Non-pigmented ciliary epithelial cell (primary cell): Measurements from ENCODE around the gene HSD17B14.

ENCODE experiments used
- DNase-seq: peaks from one replicate; pipeline ENCODE4 v3.0.0-alpha.2; 2010; ENCODE audit warnings: low read depth

HSD17B14 gene

DNA sequence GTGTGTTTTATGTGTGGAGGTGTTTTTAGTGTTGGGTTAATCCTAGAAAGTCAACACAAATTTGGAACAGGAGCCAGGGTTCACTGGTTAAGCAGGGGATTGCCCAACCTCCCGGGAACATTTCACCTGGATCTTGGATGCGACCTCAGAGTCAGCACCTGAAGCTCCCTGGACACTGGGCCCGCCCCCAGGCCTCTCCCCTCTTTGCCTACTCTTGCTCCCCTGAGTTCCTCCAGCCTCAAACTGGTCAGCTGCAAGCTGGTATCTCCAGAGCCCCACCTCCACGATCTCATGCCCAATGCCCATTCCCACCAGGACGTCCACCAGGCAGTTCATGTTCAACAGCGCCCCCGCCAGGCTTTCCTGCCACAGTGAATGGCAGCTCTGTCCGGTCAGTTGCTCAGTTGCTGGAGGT lies 9.7 kb downstream of the HSD17B14 start:
- DNase-seq = no peak

- DNase-seq = no peak
These were observed 13.8 kb downstream of the HSD17B14 start for GRCh38 chr19:48822514-48822913.

DNA sequence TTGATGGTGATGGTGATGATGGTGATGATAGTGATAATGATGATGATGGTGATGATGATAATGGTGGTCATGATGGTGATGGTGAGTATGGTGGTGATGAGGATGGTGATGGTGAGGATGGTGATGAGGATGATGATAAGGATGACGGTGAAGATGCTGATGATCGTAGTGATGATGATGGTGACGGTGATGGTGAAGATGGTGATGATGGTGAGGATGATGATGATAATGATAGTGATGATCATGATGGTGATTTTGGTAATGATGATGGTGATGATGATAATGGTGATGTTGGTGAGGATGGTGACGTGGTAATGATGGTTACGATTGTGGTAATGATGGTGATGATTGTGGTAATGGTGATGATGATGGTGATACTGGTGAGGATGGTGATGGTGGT lies 14.7 kb downstream of the HSD17B14 start:
- no peak for DNase-seq

- DNase-seq = no peak
These were observed 16.9 kb downstream of the HSD17B14 start for GRCh38 chr19:48819366-48819816.

DNA sequence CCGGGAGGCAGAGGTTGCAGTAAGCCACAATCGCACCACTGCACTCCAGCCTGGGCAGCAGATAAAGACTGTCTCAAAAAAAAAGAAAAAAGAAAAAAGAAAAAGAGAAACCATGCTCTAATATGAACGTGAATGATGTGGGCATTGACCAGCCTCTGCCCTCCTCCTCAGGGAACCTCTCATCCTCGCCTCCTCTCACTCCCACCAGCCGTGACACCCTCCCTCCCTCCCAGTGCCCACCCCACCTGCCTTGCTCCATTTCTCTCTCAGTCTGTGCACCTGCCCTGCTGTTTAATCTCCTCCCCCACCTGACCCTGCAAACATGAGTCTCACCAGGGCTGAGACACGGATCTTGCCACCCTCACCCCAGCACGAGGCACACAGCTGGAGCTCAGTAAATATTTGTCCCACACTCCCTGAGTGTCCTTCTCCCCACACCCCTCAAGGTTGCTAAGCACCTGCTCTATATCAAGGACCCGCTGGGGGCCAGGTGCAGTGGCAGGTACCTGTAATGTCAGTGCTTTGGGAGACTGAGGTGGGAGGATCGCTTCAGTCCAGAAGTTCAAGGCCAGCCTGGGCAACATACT lies 18.0 kb downstream of the HSD17B14 start:
- no peak for DNase-seq

DNA sequence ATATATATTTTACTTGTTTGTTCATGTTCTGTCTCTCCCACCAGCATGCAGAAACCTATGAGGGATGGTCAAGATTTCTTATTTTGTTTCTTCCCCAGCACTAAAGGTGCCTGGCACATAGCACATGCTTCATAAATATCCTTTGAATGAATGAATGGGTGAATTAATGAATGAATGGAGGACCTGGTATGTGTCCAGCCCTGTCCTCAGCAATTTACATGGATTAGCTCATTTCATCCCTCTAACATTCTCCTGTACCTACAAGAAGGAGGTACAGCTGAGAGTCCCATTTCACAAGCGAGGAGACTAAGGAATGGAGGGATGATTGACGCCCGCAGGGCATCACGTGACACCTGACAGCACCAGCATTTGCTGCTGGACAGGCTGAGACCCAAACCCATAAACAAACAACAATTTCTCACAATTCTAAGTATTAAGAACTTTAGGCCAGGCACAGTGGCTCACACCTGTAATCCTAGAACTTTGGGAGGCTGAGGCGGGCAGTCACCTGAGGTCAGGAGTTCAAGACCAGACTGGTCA lies 18.6 kb downstream of the HSD17B14 start:
- DNase-seq = no peak

DNA sequence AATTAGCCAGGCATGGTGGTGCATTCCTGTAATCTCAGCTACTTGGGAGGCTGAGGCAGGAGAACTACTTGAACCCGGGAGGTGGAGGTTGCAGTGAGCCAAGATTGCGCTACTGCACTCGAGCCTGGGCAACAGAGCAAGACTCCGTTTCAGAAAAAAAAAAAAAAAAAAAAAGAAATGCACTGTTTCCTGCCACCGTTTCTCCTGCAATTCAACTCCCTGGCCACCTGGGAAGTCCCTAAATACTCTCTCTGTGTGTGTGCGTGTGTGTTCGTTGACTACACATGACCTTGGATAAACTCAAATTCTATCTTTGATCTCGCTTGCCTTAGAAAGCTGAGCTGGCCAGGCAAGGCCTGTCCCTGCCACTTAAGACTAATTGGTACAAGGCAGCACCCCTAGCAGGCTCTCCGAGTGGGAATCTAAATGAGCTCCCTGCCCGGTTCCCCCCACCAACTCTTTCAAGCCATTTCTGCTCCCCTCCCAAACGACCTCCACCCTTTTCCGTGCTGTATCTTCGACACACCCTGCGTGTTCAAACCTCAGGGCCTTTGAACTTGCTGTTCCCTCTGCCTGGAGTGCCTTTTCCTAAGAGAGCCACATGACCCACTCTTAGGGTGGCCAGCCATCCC lies 20.3 kb downstream of the HSD17B14 start:
- DNase-seq = no peak

DNA sequence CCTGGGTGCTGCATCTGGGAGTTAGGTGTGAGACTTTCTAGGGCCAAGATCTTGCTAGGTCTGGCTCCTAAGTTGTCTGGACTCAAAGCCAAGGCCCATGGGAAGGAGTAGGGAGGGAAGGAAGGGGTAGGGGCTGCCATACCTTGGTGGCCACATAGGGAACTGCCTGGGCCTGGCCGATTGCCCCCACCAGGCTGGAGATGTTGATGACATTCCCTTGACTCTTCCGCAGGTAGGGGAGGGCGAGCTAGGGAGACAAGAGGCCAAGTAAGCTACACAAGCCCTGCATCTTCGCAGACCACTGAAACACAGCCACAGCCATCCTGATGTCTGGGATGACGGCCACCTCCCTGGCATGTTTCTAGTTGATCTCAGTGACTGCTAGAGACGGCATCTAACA lies 21.4 kb downstream of the HSD17B14 start:
- DNase-seq = no peak

DNA sequence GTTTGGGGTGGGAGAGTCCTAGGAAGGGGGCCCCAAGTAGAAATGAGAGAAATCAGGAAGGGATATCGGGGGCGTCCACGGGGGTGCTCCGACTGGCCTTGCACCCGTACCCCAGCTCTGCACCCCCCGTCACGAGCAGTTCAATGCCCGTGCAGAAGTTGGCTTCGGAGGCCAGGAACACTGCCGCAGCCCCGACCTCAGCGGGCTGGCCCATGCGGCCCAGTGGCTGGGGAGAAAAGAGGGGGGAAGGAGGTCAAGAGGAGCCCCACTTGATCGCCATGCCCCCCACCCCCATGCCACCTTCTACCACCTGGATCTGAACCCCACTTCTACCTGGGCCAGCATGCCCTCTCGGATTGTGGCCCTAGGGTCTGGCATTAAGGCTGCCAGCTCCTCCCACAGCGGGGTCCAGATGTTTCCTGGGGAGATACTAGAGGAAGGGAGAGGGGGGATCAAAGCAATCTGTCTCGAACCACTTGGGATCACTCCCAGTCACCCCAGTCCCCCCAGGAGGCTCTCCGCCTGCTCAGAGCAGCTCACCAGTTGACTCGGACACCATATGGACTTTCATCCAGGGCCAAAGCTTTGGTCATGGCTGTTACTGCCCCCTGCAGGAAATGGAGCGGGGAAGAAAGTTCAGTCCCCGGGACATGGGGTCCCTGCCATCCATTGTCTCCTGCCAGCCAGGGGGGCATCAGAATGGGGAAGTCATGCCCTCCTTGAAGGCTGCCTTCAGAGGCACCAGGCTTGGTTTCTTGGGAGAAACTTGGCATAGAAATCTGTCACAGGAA lies 23.0 kb downstream of the HSD17B14 start:
- no peak for DNase-seq

- DNase-seq = no peak
These were observed 24.0 kb downstream of the HSD17B14 start for GRCh38 chr19:48812094-48812929.

- DNase-seq = no peak
These were observed 26.1 kb downstream of the HSD17B14 start for GRCh38 chr19:48810151-48810550.

- DNase-seq = no peak
These were observed 28.5 kb downstream of the HSD17B14 start for GRCh38 chr19:48807590-48808308.

DNA sequence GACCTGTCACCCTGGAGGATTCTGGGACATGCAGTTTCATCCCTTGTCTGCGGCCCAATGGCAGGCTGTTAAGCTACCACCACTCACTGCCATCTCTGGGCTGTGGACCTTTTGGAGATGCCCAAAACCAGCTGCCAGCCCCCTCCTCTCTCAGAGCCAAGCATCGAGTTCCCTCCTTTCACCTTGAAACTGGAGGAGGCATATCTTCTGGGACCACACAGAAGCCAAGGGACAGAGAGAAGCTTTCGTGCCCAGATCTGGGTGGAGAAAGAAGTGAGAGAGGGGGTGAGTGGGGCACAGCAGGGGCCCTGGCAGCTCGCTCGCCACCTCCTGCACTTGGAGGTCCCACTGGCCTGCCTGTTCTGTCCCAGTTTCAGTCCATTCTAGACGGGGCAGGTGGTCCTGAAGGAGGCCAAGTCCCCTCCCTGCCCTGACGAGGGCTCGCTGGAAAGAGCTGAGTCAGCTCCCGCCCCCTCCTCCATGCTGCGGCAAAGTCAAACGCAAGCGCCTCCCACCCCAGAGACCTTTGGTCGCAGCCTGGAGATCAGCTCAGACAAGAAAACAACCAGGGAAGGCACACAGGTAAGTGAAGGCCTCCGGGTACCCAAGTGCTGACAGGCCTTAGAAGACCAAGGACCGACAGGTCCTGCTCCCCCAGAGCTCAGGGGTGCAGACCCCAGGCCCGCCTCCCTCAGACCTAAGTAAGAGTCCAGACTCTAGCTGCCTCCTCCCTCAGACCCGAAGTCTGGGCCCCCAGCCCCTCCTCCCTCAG lies 29.3 kb downstream of the HSD17B14 start:
- no peak for DNase-seq

- DNase-seq = no peak
These were observed 29.8 kb downstream of the HSD17B14 start for GRCh38 chr19:48806518-48806817.

DNA sequence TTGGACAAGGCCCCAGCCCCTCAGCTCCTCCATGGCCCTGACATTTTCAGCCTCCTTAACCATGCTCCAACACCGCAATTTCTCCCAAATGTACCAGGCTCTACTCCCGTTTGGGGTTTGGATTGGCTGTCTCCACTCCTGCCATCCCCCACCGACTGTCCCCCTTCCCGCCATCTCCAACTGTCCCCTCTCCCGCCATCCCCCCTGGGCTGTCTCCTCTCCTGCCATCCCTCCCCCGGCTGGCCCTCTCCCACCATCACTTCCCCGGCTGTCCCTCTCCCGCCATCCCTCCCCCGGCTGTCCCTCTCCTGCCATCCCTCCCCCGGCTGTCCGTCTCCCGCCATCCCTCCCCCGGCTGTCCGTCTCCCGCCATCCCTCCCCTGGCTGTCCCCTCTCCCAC lies 30.8 kb downstream of the HSD17B14 start:
- no peak for DNase-seq

DNA sequence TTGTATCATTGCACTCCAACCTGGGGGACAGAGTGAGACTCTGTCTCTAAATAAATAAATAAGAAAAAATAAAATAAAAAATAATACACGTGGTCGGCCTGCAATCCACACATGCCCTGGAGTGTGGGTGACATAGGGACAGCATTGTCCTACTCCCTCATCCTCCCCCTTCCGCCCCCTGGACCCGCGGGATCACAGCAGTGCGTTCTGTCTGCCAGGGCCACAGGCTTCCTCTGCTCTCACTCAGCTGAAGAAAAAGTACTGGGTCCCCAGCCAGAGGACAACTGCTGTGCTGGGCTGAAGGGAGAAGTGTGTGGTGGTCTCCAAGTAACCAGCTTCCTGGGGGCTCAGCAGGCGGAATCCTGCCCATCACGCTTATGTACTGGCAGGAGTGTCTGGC lies 31.8 kb downstream of the HSD17B14 start:
- DNase-seq = no peak

DNA sequence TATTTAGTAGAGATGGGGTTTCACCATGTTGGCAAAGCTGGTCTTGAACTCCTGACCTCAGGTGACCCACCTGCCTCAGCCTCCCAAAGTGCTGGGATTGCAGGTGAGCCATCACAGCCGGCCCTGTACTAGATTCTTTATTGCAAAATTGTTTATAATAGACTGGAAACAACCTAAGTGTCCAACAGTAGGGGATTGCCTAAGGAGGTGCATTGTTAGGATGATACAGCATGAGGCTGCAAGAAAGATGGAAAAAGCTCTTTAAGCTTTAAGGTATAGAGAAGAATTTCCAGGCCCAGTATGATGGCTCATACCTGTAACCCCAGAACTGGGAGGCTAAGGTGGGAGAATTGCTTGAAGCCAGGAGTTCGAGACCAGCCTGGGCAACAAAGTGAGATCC lies 33.7 kb downstream of the HSD17B14 start:
- DNase-seq = no peak

DNA sequence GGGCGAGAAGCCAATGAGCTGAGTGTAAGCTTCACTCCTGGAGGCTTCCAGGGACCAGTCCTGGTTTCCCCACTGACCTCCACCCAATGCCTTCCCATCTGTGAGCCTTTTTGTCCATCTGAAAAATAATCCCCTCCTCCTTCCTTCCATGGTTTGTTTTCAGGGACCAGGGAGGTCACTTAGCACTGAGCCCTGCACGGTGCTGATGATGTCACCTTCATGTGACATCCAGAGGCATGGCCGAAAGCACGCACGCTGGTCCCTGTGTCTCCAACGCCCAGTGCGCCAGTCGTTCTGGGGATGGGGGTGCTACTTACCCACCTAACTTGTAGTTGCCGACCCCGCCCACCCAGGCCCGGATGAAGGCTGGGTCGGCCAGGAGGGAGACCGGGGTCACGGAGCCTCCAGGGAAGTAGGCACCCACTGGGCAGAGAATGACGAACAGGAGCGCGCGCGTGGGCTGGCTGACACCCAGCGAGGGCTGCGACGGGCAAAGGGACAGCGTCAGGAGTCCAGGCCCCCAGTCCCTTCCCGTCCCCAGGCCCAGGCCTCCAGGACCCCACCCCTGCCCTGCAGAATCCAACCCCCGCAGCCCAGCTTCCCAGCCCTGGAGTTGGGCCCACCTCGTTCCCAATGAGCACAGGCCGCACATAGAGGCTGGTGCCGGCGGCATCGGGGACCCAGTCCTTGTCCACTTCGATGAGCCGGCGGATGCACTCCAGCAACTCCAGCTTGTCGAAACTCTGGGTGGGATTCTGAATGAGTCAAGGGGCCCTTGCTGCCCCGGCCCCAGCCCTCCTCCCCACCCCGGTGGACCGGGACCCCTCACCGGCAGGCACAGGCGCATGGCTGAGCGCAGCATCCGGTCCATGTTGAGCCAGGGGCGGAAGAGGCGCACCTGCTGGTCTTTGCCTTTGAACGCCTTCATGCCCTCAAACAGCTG lies 36.7 kb downstream of the HSD17B14 start:
- DNase-seq = no peak

- no peak for DNase-seq
These were observed 37.4 kb downstream of the HSD17B14 start for GRCh38 chr19:48798937-48799336.

GRCh38 chr19:48797103-48797502 lies 39.2 kb downstream of the HSD17B14 start:
- no peak for DNase-seq
